Liver (tissue), 3 donors: ENCODE data around the gene SLC9A3.

ENCODE experiments used
- FOXA1 ChIP-seq: IDR thresholded peaks from 2 replicates; pipeline ENCODE4 v1.6.1; 2016; ENCODE audit warnings: antibody characterized with exemption
- GABPA ChIP-seq, 2 donors: IDR thresholded peaks in 1 of 2; conservative IDR thresholded peaks in 1 of 2; 2 replicates each; pipeline ENCODE4 v1.6.1; 2016; ENCODE audit warnings: antibody characterized with exemption in 2 of 2, mild to moderate bottlenecking in 1 of 2, moderate library complexity in 1 of 2
- TAF1 ChIP-seq: conservative IDR thresholded peaks from 2 replicates; pipeline ENCODE4 v1.6.1; 2016; ENCODE audit warnings: antibody characterized with exemption, mild to moderate bottlenecking
- TF ChIP-seq, protein P1 (sequence below): fragments of 150-350 bp; IDR thresholded peaks from 2 replicates; pipeline ENCODE4 v1.5.1; 2017; ENCODE audit warnings: improper control_type of control experiment, low read depth, low read length; ENCODE audit not compliant: missing input control
- TF ChIP-seq, protein P2 (sequence below): IDR thresholded peaks from 2 replicates; pipeline ENCODE4 v1.6.1; 2016; ENCODE audit warnings: antibody characterized with exemption
- TF ChIP-seq, protein P3 (sequence below): IDR thresholded peaks from 2 replicates; pipeline ENCODE4 v1.6.1; 2016; ENCODE audit warnings: antibody characterized with exemption, mild to moderate bottlenecking
- donor health status: healthy.
- donor health status: healthy.

DNA sequence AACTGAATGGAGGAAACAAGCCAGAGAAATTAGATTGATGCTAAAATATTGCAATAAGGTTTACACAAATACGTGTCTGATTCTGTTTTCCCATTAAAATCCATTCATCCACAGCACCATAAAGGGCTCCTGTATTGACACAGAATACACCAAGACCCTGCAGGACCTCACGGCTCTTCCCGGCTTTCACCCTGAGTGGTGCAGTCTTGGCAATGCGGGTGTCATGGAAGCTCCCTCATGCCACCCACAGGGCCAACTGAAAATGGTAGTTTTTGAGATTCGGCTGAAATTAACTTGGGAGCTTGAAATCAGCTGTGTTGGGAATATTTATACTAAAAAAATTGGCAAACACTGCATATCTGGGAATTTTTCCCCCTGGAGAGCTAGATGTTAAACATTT lies 98.5 kb downstream of the SLC9A3 start:
- TF ChIP-seq FOXA1 (no peak), GABPA (IDR thresholded peaks at IDR 0.05 in 1 of 2, conservative IDR thresholded peaks at IDR 0.05 in 1 of 2) (no peak), TAF1 (no peak)
- TF ChIP-seq, protein P1, sequence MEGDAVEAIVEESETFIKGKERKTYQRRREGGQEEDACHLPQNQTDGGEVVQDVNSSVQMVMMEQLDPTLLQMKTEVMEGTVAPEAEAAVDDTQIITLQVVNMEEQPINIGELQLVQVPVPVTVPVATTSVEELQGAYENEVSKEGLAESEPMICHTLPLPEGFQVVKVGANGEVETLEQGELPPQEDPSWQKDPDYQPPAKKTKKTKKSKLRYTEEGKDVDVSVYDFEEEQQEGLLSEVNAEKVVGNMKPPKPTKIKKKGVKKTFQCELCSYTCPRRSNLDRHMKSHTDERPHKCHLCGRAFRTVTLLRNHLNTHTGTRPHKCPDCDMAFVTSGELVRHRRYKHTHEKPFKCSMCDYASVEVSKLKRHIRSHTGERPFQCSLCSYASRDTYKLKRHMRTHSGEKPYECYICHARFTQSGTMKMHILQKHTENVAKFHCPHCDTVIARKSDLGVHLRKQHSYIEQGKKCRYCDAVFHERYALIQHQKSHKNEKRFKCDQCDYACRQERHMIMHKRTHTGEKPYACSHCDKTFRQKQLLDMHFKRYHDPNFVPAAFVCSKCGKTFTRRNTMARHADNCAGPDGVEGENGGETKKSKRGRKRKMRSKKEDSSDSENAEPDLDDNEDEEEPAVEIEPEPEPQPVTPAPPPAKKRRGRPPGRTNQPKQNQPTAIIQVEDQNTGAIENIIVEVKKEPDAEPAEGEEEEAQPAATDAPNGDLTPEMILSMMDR, result no peak
- TF ChIP-seq, protein P2, sequence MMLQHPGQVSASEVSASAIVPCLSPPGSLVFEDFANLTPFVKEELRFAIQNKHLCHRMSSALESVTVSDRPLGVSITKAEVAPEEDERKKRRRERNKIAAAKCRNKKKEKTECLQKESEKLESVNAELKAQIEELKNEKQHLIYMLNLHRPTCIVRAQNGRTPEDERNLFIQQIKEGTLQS, result no peak
- TF ChIP-seq, protein P3, sequence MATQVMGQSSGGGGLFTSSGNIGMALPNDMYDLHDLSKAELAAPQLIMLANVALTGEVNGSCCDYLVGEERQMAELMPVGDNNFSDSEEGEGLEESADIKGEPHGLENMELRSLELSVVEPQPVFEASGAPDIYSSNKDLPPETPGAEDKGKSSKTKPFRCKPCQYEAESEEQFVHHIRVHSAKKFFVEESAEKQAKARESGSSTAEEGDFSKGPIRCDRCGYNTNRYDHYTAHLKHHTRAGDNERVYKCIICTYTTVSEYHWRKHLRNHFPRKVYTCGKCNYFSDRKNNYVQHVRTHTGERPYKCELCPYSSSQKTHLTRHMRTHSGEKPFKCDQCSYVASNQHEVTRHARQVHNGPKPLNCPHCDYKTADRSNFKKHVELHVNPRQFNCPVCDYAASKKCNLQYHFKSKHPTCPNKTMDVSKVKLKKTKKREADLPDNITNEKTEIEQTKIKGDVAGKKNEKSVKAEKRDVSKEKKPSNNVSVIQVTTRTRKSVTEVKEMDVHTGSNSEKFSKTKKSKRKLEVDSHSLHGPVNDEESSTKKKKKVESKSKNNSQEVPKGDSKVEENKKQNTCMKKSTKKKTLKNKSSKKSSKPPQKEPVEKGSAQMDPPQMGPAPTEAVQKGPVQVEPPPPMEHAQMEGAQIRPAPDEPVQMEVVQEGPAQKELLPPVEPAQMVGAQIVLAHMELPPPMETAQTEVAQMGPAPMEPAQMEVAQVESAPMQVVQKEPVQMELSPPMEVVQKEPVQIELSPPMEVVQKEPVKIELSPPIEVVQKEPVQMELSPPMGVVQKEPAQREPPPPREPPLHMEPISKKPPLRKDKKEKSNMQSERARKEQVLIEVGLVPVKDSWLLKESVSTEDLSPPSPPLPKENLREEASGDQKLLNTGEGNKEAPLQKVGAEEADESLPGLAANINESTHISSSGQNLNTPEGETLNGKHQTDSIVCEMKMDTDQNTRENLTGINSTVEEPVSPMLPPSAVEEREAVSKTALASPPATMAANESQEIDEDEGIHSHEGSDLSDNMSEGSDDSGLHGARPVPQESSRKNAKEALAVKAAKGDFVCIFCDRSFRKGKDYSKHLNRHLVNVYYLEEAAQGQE, result no peak
